DOHH2 (cell line): ENCODE measurements around the gene KLHDC4.
"Not testable (repeated sequence)": the region's sequence is repeated elsewhere in the genome, so short reads cannot be mapped to it uniquely, and the experiment has no call there.

Experiments used
- H3F3A ChIP-seq: fragments of 200-600 bp; sonication (generic), shearing (Covaris generic); 2 replicates; pipeline ENCODE4 v1.6.0; 2016; ENCODE audit warnings: antibody characterized with exemption, mild to moderate bottlenecking; ENCODE audit not compliant: control insufficient read depth, insufficient read depth
- H3K27ac ChIP-seq: fragments of 200-600 bp; sonication (generic); 2 replicates; pipeline ENCODE4 v1.5.1; 2014; ENCODE audit warnings: low read depth, mild to moderate bottlenecking, low read length, moderate library complexity
- H3K27me3 ChIP-seq: fragments of 200-600 bp; sonication (generic); 2 replicates; pipeline ENCODE4 v1.6.1; 2014; ENCODE audit warnings: mild to moderate bottlenecking, low read length, mixed read lengths; ENCODE audit not compliant: control insufficient read depth
- H3K36me3 ChIP-seq: fragments of 200-600 bp; sonication (generic); 2 replicates; pipeline ENCODE4 v1.6.1; 2014; ENCODE audit warnings: mild to moderate bottlenecking, low read length, moderate library complexity, mixed read lengths; ENCODE audit not compliant: control insufficient read depth
- H3K4me1 ChIP-seq: fragments of 200-600 bp; sonication (generic); 2 replicates; pipeline ENCODE4 v1.6.1; 2014; ENCODE audit warnings: mild to moderate bottlenecking, low read length, mixed read lengths; ENCODE audit not compliant: control insufficient read depth
- H3K4me2 ChIP-seq: fragments of 200-600 bp; sonication (generic); 2 replicates; pipeline ENCODE4 v1.6.0; 2014; ENCODE audit warnings: mild to moderate bottlenecking, low read length, moderate library complexity
- H3K4me3 ChIP-seq: fragments of 200-600 bp; sonication (generic); 2 replicates; pipeline ENCODE4 v1.5.1; 2014; ENCODE audit warnings: mild to moderate bottlenecking, low read length, mixed read lengths
- H3K79me2 ChIP-seq: fragments of 200-600 bp; sonication (generic); 2 replicates; pipeline ENCODE4 v1.6.1; 2014; ENCODE audit warnings: mild to moderate bottlenecking, low read length, mixed read lengths; ENCODE audit not compliant: control insufficient read depth
- H3K9me2 ChIP-seq: fragments of 200-600 bp; sonication (generic); replicated peaks from 2 replicates; pipeline ENCODE4 v1.6.1; 2014; ENCODE audit warnings: mild to moderate bottlenecking, low read length, mixed read lengths; ENCODE audit not compliant: control insufficient read depth
- H3K9me3 ChIP-seq: fragments of 200-600 bp; sonication (generic); 2 replicates; pipeline ENCODE4 v1.6.1; 2014; ENCODE audit warnings: antibody characterized with exemption, low read length, mixed read lengths; ENCODE audit not compliant: control insufficient read depth, insufficient read depth
- H4K20me1 ChIP-seq: fragments of 200-600 bp; sonication (generic); 2 replicates; pipeline ENCODE4 v1.6.0; 2014; ENCODE audit warnings: low read depth, mild to moderate bottlenecking, antibody characterized with exemption, low read length, moderate library complexity; ENCODE audit not compliant: control insufficient read depth, insufficient read depth
- EZH2phosphoT487 ChIP-seq: fragments of 200-600 bp; sonication (generic); IDR thresholded peaks from 2 replicates; pipeline ENCODE4 v1.6.1; 2017; ENCODE audit warnings: borderline replicate concordance, mild to moderate bottlenecking, antibody characterized with exemption, low read length, moderate library complexity, mixed read lengths
- TF ChIP-seq, protein P1 (sequence below): fragments of 200-600 bp; sonication (generic); IDR thresholded peaks from one replicate; pipeline ENCODE4 v1.5.1; 2014; ENCODE audit warnings: antibody characterized with exemption, mild to moderate bottlenecking, low read depth, low read length; ENCODE audit not compliant: poor library complexity, severe bottlenecking

The KLHDC4 gene

DNA sequence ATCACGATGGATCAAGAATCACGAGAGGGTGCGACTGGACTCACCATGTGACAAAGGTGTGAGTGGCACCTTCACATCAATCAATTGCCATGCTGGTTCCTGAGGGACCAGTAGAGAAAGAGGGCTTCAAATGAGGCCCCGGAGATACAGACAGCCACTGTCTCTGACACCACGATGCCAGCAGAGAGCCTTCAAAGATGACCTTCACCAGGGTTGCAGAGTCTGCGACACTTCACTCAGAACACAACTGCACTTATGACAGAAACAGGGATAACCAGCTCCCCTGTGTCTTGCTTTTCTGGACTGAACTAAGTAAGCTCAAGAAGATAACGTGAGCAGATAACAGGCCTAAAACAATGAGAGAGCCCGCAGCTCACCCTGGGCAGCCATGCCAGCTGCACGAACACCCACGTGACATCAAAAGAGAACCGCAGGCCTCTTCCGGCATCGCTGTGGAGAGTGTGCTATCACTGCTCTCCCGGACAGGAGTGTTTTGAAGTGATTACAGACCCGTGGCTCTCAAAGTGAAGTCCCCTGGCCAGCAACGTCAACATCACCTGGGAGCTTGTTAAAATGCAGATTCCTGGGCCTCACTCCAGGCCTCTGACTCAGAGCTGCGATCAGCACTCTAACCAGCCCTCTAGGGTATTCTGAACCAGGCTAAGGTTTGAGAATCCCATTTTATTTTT is 36.4 kb downstream of the KLHDC4 start:
- Histone ChIP-seq H4K20me1 (no peaks in the 10 kb centered on the region), H3K9me2 (no peaks in the 10 kb centered on the region), H3K79me2 (peaks cover 54% of the 10 kb centered on the region), H3F3A (peaks cover 36% of the 10 kb centered on the region), H3K9me3 (no peaks in the 10 kb centered on the region), H3K36me3 (peaks cover 79% of the 10 kb centered on the region), H3K4me2 (no peak overlapping the region), H3K4me3 (no peak overlapping the region), H3K4me1 (peaks cover 64% of the 10 kb centered on the region), H3K27me3 (no peaks in the 10 kb centered on the region), H3K27ac (peak overlapping the region; percentile 16; the same call in 1 of the 2 replicates)
- no peak for TF ChIP-seq EZH2phosphoT487
- TF ChIP-seq, protein P1, sequence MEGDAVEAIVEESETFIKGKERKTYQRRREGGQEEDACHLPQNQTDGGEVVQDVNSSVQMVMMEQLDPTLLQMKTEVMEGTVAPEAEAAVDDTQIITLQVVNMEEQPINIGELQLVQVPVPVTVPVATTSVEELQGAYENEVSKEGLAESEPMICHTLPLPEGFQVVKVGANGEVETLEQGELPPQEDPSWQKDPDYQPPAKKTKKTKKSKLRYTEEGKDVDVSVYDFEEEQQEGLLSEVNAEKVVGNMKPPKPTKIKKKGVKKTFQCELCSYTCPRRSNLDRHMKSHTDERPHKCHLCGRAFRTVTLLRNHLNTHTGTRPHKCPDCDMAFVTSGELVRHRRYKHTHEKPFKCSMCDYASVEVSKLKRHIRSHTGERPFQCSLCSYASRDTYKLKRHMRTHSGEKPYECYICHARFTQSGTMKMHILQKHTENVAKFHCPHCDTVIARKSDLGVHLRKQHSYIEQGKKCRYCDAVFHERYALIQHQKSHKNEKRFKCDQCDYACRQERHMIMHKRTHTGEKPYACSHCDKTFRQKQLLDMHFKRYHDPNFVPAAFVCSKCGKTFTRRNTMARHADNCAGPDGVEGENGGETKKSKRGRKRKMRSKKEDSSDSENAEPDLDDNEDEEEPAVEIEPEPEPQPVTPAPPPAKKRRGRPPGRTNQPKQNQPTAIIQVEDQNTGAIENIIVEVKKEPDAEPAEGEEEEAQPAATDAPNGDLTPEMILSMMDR = no peak

DNA sequence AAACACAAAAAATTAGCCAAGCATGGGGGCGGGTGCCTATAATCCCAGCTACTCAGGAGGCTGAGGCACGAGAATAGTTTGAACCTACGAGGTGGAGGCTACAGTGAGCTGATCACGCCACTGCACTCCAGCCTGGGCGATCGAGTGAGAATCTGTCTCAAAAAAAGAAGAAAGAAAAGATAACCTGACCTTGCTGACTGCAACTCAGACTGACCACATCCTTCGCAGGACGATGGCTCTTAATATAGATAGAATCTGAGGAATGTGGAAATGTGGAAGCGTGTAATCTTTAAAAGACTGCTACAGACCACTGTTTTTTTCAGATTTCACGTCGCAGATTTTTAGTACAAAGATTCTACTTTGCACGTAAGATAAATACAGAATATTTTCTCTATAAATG is 37.8 kb downstream of the KLHDC4 start:
- Histone ChIP-seq H3K36me3 (peaks cover 78% of the 10 kb centered on the region), H3K27me3 (no peaks in the 10 kb centered on the region), H3K79me2 (peaks cover 48% of the 10 kb centered on the region), H3K9me3 (no peaks in the 10 kb centered on the region), H3K4me2 (no peak overlapping the region), H3K9me2 (no peaks in the 10 kb centered on the region), H4K20me1 (no peaks in the 10 kb centered on the region), H3K4me1 (peaks cover 64% of the 10 kb centered on the region), H3K27ac (peak overlapping the region; percentile 43), H3F3A (peaks cover 45% of the 10 kb centered on the region), H3K4me3 (no peak overlapping the region)
- TF ChIP-seq, protein P1 = no peak

DNA sequence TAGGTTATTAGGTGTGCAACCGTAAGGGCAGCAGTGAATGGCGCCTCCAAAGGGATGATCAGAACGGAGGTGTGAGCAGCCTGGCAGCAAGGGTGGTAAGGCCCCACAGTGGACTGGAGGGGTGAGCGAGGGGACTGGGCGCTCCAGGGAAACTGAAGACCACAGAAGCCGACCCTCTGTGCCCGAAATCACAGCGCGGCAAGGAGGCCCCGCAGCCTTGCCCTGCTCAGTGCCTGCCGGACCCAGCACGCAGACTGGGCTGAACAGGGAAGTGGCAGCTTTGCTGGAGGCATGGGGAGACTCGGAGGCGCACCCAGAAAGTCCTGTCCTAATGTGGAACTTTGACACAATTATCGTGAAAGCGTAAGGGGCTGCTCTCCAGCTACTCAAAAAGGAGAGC is 38.4 kb downstream of the KLHDC4 start:
- Histone ChIP-seq H3F3A (peaks cover 46% of the 10 kb centered on the region), H3K4me2 (0 out of 2 replicates have a peak overlapping the region, but pooled peaks have one; percentile 0), H3K9me2 (no peaks in the 10 kb centered on the region), H3K4me3 (no peak overlapping the region), H3K27me3 (no peaks in the 10 kb centered on the region), H3K27ac (peak overlapping the region; percentile 43), H3K9me3 (no peaks in the 10 kb centered on the region), H3K79me2 (peaks cover 51% of the 10 kb centered on the region), H4K20me1 (no peaks in the 10 kb centered on the region), H3K36me3 (peaks cover 80% of the 10 kb centered on the region), H3K4me1 (peaks cover 69% of the 10 kb centered on the region)
- no peak for TF ChIP-seq EZH2phosphoT487
- TF ChIP-seq, protein P1 = no peak

DNA sequence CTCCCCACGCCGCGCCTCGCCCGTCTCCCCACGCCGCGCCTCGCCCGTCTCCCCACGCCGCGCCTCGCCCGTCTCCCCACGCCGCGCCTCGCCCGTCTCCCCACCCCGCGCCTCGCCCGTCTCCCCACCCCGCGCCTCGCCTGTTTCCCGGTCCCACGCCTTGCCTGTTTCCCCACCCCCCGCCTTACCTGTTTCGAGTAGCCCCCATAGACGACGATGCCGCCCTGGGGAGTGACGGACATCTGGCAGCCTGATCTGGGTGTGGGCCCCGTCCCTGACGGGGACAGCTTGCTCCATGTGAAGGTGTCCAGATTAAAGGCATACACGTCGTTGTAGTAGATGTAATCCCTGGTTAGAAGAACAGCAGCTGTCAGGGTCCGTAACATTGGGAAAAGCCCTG is 39.2 kb downstream of the KLHDC4 start:
- H3K9me2 ChIP-seq, H3K4me2 ChIP-seq, H3K4me3 ChIP-seq, H4K20me1 ChIP-seq, H3K9me3 ChIP-seq, H3K27me3 ChIP-seq: not testable (repeated sequence)
- Histone ChIP-seq H3K79me2 (peaks cover 51% of the 10 kb centered on the region), H3K27ac (peak overlapping the region; percentile 43), H3F3A (peaks cover 46% of the 10 kb centered on the region), H3K36me3 (peaks cover 84% of the 10 kb centered on the region), H3K4me1 (peaks cover 76% of the 10 kb centered on the region)
